NCI-H2107 treated with DMSO at 0.1 percent for 48 hours (cell line): ENCODE data around the gene RPL11.
"Not testable (repeated sequence)": the region's sequence is repeated elsewhere in the genome, so short reads cannot be mapped to it uniquely, and the experiment has no call there.

Experiments used
- DNase-seq: peaks from one replicate; lab custom pipeline; 2025; ENCODE audit not compliant: unreplicated experiment; lab: John Stamatoyannopoulos, UW

The RPL11 gene

DNA sequence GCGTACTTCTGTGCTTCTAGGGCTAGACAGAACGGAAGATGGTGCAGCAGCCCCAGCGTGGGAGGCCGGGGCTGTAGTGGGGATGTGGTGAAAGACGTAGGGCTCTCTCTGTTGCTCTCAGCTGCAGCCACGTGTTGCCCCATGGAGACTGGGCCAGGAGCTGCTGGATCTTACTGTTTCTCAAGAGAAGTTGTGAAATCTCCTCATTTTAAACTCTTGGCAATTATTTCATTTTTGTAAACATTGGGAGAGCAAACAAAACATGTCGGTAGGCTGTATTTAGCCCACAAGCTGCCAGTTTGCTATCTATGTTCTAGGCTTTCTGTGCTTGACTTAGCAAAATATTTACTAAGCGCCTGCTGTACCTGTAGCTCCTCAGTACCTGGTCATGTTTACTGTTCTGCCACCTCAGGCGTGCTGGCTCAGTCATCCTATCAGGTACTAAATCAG lies 35.8 kb downstream of the RPL11 start:
- DNase-seq, result no peak

DNA sequence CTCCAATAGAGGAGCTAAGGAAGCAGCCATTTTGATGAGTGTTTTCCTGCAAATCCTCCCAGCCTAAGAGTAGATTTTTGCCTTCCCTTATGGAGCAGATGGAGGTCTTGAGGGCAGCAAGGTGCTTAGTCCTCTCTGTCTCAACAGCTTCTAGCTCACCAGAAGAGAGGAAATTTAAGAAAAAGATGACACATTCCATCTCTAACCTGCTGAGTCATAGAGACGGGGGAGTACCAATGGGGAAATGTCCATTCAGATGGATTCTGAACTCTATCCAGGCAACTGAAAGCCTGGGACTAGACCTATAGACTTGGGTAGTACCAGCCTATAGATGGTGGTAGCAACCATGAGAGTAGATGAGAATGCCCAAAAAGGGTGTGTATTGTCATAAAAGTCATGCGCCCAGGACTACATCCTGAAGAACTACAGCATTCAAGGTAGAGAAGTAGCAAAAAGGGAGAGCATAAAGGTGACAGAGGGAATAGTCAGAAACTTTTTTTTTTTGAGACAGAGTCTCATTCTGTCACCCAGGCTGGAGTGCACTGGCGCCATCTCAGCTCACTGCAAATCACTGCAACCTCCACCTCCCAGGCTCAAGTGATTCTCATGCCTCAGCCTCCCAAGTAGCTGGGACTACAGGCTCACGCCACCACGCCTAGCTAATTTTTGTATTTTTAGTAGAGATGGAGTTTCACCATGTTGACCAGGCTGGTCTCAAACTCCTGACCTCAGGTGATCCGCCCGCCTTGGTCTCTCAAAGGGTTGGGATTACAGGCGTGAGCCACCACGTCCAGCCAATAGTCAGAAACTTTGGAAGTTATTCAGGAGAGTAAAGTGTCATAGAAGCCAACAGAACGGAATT lies 41.0 kb downstream of the RPL11 start:
- DNase-seq, result no peak

DNA sequence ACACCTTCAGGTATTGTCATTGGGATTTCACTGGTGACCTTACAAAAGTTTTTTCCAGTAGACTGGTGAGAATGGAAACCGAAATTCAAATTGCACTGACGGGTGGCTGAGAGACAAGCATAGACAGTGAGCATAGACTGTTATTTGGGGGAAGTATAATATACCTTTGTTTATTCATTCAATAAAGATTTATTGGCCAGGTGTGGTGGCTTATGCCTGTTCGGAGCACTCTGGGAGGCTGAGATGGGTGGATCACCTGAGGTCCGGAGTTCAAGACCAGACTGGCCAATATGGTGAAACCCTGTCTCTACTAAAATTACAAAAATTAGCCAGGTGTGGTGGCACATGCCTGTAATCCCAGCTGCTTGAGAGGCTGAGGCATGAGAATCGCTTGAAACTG lies 41.7 kb downstream of the RPL11 start:
- DNase-seq, result not testable (repeated sequence)

DNA sequence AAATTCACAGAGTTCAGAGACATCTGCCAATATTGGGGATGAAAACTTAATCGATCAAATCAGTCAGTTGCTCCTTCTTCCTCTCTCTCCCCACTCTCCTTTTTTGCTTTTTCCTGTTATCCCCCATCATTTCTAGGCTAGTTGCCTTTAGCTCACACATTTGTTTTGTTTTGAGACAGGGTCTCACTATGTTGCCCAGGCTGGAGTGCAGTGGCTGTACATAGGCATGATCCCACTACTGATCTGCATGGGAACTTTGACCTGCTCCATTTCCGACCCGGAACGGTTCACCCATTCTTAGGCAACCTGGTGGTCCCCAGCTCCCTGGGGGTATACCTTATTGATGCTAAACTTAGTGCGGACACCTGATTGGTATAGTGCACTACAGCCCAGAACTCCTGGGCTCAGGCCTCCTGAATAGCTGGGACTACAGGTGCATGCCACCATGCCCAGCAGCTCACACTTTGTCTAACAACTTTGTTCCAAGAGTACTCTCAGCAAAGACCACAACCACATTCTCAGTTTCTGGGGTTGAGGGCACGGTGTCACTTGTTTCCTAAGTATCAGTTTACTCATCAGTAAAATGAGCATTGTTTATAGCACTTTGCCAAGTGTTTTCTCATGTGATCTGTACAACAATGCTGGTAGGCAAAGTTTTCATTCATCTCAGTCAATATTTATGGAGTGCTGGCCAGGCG lies 45.0 kb downstream of the RPL11 start:
- DNase-seq, result no peak

DNA sequence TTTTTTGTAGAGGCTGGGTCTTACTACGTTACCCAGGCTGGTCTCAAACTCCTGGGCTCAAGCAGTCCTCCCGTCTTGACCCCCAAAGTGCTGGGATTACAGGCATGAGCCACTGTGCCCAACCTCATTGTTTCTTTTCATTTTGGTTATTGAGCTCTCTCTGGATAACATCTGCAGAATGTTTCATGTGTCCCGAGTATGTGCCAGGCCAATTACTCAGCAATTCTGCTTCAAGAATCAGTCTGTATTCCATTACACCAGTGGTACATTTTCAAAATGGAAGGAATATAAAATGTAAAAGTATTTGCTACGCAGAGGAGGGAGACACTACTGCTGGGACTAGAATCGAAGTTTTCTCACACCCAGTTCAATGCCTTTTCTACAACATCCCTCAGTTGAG lies 50.0 kb downstream of the RPL11 start:
- DNase-seq, result no peak

DNA sequence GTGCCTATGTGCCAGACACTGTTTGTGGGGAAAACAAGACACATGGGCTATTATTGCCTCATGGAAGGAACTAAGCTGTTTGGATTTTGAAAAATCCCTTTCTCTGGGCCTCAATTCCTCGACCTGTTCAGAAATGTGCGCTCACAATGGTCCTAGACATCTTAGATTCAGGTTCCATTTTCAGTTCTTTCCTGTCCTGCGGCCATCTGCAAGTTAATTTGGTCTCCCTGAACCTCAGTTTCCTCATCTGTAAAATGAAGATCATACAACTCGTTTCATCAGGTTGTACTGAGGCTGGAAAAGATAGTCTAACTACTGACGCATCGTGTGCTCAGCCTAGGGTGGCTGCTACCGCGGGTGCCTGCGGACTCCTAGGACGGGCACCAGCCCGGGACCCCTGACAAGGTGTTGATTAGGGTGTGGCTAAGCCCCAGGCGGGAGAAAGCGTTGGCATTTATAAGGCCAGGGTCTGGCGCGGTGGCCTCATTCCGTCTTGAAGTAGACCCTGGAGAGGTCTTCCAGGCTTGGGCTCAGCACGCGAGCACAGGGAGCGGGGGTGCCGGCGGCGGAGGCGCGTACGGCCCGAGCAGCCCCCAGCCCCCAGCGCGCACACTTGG lies 51.2 kb downstream of the RPL11 start:
- no peak for DNase-seq

DNA sequence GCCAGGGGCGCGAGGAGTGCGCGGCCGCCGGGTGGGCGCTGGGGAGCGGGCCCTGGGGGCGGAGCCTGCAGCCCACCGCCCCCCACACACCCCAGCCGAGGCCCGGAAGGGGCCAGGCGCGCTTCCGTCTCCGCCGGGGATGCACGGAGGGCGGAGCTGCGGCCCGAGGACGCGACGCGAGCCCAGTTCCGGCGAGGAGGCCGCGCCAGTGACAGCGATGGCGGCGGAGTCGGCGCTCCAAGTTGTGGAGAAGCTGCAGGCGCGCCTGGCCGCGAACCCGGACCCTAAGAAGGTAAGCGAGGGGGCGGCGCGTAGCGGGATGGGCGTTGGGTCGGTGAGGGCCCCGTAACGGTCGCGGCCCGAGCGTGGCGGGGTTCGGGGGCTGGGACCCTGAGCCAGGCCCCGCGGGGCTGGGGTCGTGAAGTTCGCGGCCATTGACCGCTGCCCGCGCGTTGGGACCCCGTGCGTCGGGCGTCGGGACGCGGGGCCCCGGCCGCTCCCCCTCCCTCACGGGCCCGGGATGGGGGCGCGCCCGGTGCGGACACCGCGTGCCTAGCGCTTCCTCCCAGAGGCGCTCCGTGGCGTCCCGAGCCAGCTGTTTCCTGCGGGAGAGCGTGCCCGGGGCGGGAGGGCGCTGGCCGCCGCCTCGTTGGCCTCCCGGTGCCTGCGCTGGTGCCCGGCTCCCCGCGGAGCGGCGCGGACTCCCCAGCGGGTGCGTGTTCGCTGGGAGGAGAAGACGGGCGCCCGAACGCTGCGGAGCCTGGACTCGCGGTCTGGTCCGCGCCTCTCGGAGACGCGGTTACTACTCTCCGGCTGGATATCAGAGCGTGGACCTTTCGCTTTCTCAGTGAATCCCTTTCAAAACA lies 51.9 kb downstream of the RPL11 start, which contains the start of gene ELOA:
TSS of gene ELOA (plus strand) at position 185 of the 866 bp plus-strand sequence. CDS start at position 218, 33 bp downstream.
- DNase-seq, result no peak

DNA sequence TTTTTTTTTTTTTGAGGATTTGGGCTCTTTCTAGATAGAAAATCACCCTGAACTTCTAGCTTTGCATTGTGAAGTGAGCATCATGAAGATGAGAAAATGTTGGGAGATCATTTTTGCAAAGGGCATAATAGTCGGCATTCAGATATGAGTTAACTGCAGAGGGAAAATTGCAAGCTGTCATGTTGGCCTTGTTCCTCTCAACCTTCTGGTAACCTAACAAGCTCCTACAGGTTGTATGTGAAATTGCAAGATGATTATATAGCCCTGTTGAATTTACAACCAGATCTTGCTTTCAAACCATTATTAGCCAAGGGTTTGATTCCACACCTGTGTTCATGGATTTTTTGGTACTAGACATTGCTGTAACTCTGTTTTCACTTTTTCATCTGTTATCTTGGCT lies 53.9 kb downstream of the RPL11 start:
- DNase-seq, result no peak
